GM23338 (cell line): Measurements from ENCODE around the gene ZNF48.

ENCODE experiments used
- CREB1 ChIP-seq: fragments of 250-450 bp; sonication (Bioruptor Pico); IDR thresholded peaks from 2 replicates; pipeline ENCODE4 v1.5.0; 2020; ENCODE audit warnings: low read depth, mild to moderate bottlenecking, moderate library complexity
- CTCF ChIP-seq, 2 experiments: fragments of 200-600 bp in 1 of 2; sonication (generic) in 1 of 2; conservative IDR thresholded peaks; 2 replicates each; pipeline versions ENCODE4 v1.5.1 to v1.6.1; 2016 to 2017; ENCODE audit warnings: antibody characterized with exemption in 2 of 2, low read depth in 2 of 2, mild to moderate bottlenecking in 2 of 2, moderate library complexity in 1 of 2
- EZH2 ChIP-seq: fragments of 200-600 bp; sonication (generic); IDR thresholded peaks from one replicate; pipeline ENCODE4 v1.8.0; 2017; ENCODE audit warnings: antibody characterized with exemption, mild to moderate bottlenecking, low read depth; ENCODE audit not compliant: unreplicated experiment
- JUNB ChIP-seq: IDR thresholded peaks from one replicate; pipeline ENCODE4 v1.6.1; 2016; ENCODE audit warnings: antibody characterized with exemption; ENCODE audit not compliant: unreplicated experiment
- POLR2AphosphoS5 ChIP-seq: IDR thresholded peaks from 2 replicates; pipeline ENCODE4 v1.6.1; 2016; ENCODE audit warnings: antibody characterized with exemption, low read depth
- TF ChIP-seq, protein P1 (sequence below): IDR thresholded peaks from one replicate; pipeline ENCODE4 v1.6.1; 2018; ENCODE audit warnings: antibody characterized with exemption; ENCODE audit not compliant: unreplicated experiment

DNA sequence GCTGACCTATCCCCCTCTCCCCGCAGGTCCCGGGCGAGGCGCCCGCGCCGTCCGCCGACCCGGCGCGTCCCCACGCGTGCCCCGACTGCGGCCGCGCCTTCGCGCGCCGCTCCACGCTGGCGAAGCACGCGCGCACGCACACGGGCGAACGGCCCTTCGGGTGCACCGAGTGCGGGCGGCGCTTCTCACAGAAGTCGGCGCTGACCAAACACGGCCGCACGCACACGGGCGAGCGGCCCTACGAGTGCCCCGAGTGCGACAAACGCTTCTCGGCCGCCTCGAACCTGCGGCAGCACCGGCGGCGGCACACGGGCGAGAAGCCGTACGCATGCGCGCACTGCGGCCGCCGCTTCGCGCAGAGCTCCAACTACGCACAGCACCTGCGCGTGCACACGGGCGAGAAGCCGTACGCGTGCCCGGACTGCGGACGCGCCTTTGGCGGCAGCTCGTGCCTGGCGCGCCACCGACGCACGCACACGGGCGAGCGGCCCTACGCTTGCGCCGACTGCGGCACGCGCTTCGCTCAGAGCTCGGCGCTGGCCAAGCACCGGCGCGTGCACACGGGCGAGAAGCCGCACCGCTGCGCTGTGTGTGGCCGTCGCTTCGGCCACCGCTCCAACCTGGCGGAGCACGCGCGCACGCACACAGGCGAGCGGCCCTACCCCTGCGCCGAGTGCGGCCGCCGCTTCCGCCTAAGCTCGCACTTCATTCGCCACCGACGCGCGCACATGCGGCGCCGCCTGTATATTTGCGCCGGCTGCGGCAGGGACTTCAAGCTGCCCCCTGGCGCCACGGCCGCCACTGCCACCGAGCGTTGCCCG lies 22.5 kb downstream of the ZNF48 start:
- peak in 1 of 2 experiments; percentile 46; a peak in 2 of 4 replicates for TF ChIP-seq CTCF (conservative IDR thresholded peaks at IDR 0.05; ENCODE audit: low read depth in 2 of 2)
- TF ChIP-seq EZH2, result no peak
- TF ChIP-seq POLR2AphosphoS5, result peak; percentile 73
- no peak for TF ChIP-seq JUNB
- TF ChIP-seq, protein P1, sequence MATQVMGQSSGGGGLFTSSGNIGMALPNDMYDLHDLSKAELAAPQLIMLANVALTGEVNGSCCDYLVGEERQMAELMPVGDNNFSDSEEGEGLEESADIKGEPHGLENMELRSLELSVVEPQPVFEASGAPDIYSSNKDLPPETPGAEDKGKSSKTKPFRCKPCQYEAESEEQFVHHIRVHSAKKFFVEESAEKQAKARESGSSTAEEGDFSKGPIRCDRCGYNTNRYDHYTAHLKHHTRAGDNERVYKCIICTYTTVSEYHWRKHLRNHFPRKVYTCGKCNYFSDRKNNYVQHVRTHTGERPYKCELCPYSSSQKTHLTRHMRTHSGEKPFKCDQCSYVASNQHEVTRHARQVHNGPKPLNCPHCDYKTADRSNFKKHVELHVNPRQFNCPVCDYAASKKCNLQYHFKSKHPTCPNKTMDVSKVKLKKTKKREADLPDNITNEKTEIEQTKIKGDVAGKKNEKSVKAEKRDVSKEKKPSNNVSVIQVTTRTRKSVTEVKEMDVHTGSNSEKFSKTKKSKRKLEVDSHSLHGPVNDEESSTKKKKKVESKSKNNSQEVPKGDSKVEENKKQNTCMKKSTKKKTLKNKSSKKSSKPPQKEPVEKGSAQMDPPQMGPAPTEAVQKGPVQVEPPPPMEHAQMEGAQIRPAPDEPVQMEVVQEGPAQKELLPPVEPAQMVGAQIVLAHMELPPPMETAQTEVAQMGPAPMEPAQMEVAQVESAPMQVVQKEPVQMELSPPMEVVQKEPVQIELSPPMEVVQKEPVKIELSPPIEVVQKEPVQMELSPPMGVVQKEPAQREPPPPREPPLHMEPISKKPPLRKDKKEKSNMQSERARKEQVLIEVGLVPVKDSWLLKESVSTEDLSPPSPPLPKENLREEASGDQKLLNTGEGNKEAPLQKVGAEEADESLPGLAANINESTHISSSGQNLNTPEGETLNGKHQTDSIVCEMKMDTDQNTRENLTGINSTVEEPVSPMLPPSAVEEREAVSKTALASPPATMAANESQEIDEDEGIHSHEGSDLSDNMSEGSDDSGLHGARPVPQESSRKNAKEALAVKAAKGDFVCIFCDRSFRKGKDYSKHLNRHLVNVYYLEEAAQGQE, result no peak
- TF ChIP-seq CREB1 (CRISPR knock-in tag), result peak; percentile 56
